NCI-H1092 (cell line): ENCODE results near the gene NUTM2D.
"Not testable (repeated sequence)": the region's sequence is repeated elsewhere in the genome, so short reads cannot be mapped to it uniquely, and the experiment has no call there.

Experiments
- DNase-seq: peaks from one replicate; lab custom pipeline; 2025; lab: John Stamatoyannopoulos, UW

The NUTM2D gene, protein sequence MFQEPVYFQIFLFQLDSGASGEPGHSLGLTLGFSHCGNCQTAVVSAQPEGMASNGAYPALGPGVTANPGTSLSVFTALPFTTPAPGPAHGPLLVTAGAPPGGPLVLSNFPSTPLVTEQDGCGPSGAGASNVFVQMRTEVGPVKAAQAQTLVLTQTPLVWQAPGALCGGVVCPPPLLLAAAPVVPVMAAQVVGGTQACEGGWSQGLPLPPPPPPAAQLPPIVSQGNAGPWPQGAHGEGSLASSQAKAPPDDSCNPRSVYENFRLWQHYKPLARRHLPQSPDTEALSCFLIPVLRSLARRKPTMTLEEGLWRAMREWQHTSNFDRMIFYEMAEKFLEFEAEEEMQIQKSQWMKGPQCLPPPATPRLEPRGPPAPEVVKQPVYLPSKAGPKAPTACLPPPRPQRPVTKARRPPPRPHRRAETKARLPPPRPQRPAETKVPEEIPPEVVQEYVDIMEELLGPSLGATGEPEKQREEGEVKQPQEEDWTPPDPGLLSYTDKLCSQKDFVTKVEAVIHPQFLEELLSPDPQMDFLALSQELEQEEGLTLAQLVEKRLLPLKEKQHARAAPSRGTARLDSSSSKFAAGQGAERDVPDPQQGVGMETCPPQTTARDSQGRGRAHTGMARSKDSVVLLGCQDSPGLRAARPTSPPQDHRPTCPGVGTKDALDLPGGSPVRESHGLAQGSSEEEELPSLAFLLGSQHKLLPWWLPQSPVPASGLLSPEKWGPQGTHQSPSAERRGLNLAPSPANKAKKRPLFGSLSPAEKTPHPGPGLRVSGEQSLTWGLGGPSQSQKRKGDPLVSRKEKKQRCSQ

DNA sequence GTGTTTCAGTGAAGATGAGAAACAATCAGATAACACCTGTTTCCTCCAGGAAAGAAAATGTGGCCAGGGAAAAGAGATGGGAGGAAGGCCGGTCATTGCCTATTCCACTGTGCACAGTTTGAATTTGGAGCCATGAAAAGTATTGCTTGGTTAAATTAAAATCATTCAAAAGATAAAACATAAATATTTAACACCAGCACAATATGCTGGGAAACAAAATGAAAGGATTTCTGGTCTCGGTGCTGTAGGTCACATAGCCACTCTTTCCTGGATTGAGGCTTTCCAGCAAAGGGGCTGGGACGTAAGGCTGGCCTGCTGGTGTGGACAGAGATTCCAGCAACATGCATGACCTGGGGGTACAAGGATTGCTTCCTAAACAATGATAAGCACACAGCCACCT is at the start of gene NUTM2D:
TSS of gene NUTM2D (plus strand) at position 301 of the 400 bp plus-strand sequence. CDS start 522 bp downstream, outside the sequence.
- DNase-seq: not testable (repeated sequence)

- not testable (repeated sequence) for DNase-seq
These were observed 48.8 kb upstream of the NUTM2D start for GRCh38 chr10:87308702-87309101.

GRCh38 chr10:87309657-87310056 is 47.9 kb upstream of the NUTM2D start:
- DNase-seq: not testable (repeated sequence)

DNA sequence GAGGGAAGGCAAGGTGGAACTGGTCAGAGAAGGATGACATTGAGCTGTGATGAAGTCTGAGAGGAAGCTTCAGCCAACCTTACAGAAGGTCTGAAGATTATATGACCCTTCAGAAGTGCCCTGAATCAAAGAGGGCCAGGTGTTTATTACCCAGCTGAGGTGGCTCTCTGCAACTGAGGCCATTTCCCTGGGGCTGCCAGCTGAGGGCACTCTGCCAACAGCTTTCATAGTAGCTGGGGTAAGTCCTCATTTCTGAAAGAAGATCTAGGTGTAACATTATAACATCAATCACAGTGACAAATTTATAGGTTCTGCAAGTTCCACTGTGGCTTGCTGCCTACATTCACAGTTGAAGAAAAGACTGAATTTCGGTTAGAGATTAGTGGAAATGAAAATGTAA is 46.0 kb upstream of the NUTM2D start:
- not testable (repeated sequence) for DNase-seq

- not testable (repeated sequence) for DNase-seq
These were observed 43.7 kb upstream of the NUTM2D start for GRCh38 chr10:87313649-87314359.

- not testable (repeated sequence) for DNase-seq
These were observed 43.1 kb upstream of the NUTM2D start for GRCh38 chr10:87314360-87314973.

GRCh38 chr10:87321505-87321904 is 36.0 kb upstream of the NUTM2D start:
- DNase-seq: not testable (repeated sequence)

DNA sequence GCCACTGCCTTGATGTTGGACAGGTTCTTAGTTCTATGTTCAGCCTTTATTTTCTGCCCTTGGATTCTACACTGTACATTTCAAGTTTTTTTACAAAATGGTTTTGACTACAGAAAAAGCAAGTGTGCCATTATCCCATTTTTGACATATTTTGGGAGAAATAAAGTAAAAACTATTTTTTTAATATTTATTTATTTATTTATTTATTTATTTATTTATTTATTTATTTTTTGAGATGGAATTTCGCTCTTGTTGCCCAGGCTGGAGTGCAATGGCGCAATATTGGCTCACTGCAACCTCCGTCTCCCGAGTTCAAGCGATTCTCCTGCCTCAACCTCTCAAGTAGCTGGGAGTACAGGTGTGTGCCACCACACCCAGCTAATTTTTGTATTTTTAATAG is 33.0 kb upstream of the NUTM2D start:
- DNase-seq: not testable (repeated sequence)

DNA sequence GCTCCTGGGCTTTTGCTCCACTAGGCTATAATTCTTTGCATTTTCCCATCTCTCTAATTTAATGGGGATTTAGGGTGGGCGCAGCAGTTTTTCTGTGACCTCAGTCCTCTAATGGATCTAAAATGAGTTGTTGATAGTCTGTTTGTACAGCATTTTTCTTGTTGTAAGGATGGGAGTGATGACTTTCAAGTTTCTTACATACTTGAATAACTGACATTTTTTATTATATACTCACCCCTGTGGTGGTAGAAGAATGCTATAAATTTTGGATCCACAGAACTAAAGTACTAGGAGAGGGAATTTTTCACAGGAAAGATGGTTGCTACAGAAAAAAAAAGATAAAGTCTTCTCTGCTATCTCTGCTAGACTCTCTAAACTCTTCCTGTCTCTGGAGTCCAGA is 29.6 kb upstream of the NUTM2D start:
- not testable (repeated sequence) for DNase-seq

- DNase-seq: not testable (repeated sequence)
These were observed 28.4 kb upstream of the NUTM2D start for GRCh38 chr10:87329131-87329530.

DNA sequence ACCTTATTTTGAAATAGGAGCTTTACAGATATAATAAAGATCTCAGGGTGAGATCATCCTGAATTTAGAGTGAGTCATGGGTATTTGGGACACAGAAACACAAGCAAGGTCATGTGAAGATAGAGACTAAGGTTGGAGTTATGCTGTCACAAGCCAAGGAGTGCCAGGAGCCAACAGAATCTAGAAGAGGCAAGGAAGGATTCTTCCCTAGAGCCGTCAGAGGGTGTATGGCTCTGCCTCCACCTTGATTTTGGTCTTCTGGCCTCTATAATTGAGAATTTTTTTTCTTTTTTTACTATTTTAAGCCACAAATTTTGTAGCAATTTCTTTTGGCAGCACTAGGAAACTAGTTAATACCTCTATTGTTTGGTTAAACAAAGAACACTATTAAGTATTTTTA is 24.9 kb upstream of the NUTM2D start:
- not testable (repeated sequence) for DNase-seq

DNA sequence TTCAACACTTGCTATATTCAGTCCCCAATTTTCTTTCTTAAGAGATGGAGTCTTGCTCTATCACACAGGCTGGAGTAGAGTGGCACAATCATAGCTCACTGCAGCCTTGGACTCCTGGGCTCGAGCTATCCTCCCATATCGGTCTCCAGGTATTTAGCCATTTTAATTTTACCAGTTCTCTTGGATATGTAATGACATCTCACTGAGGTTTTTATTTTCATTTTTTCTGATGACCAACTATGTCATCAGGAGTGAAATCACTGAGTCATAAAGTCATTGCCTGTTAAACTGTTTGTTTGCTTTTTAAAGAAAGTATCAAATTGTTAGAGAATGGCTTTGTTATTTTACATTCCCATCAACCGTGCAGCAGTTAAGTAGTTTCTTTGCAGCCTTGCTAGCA is 17.1 kb upstream of the NUTM2D start:
- not testable (repeated sequence) for DNase-seq

GRCh38 chr10:87341546-87342142 is 15.9 kb upstream of the NUTM2D start:
- not testable (repeated sequence) for DNase-seq

- peak; percentile 76 for DNase-seq
These were observed 15.3 kb upstream of the NUTM2D start for GRCh38 chr10:87342249-87342710.

GRCh38 chr10:87342711-87343258 is 14.8 kb upstream of the NUTM2D start:
- DNase-seq: peak; percentile 45

DNA sequence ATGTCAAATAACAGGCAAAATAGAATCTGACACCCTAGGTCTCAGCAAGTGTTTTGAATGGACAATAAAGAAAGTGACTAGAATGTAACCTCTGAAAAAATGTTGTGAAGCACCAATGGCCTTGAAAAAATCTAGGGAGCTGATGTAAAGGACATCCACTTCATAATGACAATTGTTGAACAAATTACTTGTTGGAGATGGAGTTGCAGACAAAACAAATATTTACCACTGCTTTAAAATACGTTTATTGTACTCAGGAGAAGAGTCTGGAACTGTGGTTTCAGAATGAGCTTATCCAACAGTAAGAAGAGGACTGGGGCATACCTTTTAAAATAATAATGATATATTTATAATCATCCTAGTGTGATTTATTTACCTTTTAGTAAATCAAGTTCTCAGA is 11.8 kb upstream of the NUTM2D start:
- DNase-seq: not testable (repeated sequence)

DNA sequence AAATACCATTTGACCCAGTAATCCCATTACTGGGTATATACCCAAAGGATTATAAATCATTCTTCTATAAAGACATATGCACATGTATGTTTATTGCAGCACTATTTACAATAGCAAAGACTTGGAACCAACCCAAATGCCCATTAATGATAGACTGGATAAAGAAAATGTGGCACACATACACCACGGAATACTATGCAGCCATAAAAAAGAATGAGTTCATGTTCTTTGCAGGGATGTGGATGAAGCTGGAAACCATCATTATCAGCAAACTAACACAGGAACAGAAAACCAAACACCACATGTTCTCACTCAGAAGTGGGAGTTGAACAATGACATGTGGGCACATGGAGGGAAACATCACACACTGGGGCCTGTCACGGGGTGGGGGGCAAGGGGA is 7.4 kb upstream of the NUTM2D start:
- DNase-seq: not testable (repeated sequence)

- not testable (repeated sequence) for DNase-seq
These were observed 4.7 kb upstream of the NUTM2D start for GRCh38 chr10:87352825-87353224.

GRCh38 chr10:87355110-87355509 is 2.4 kb upstream of the NUTM2D start:
- DNase-seq: not testable (repeated sequence)

GRCh38 chr10:87358159-87358558 is 615 bp downstream of the NUTM2D start:
- DNase-seq: not testable (repeated sequence)
